ENCODE results near the gene MRPL45. TPM values are rescaled to one million over a fixed set of nuclear protein-coding genes. Genes with fewer than 3 reads are reported as not detected.

The MRPL45 gene
- polyA plus RNA-seq, 3 donors = 66.6 to 73.1 (median 68.4) TPM

Other genes with a start within 250 kb of the MRPL45 start
- gene TBC1D3C, start 228.5 kb upstream of the MRPL45 start, polyA plus RNA-seq (ENCODE audit: insufficient read length in 3 of 3) = under 1 TPM in 1 of 3 donors, not detected in 2; 0.24 TPM
- gene TBC1D3E, start 169.2 kb upstream of the MRPL45 start, polyA plus RNA-seq (ENCODE audit: insufficient read length in 3 of 3) = not detected
- gene TBC1D3, start 104.6 kb upstream of the MRPL45 start, polyA plus RNA-seq (ENCODE audit: insufficient read length in 3 of 3) = 1 to 10 TPM in 1 of 3 donors, not detected in 2; 3.5 TPM
- under 1 TPM; 0.03 to 0.07 (median 0.06) TPM for gene GPR179, start 46.8 kb downstream of the MRPL45 start, polyA plus RNA-seq (ENCODE audit: insufficient read length in 3 of 3)
- gene SOCS7, start 54.7 kb downstream of the MRPL45 start, polyA plus RNA-seq (ENCODE audit: insufficient read length in 3 of 3) = 10 to 100 TPM; 16.8 to 18.6 (median 18.6) TPM
- 10 to 100 TPM; 46.5 to 63.1 (median 54.8) TPM for gene ARHGAP23, start 131.3 kb downstream of the MRPL45 start, polyA plus RNA-seq (ENCODE audit: insufficient read length in 3 of 3)

Measured in right renal cortex interstitium (tissue), 3 donors.